Endothelial cell of umbilical vein (primary cell): ENCODE data around the gene RASL11A. TPM values are rescaled to one million over a fixed set of nuclear protein-coding genes. Genes with fewer than 3 reads are reported as not detected.

ENCODE experiments used
- BruUV-seq: library from RNA; stranded (reverse); fragments of 400-500 nt; replicated peaks from 2 replicates; lab custom pipeline; 2021; lab: Mats Ljungman, UMichigan
- CTCF ChIA-PET: fragments of 300-600, 350-600 bp; sonication (Branson Sonifier 250); formaldehyde crosslinking; loops from one replicate; lab custom pipeline; 2021; ENCODE audit warnings: antibody characterized with exemption, inconsistent platforms; lab: Charles Lee
- POLR2A ChIA-PET: fragments of 300-600, 350-600 bp; sonication (Branson Sonifier 250); formaldehyde crosslinking; loops from one replicate; lab custom pipeline; 2021; ENCODE audit warnings: antibody characterized with exemption, inconsistent platforms; lab: Charles Lee
- DNase-seq: peaks from one replicate; pipeline ENCODE4 v3.0.0-alpha.2; 2011; ENCODE audit warnings: low read depth, low spot score
- FAIRE-seq: peaks from 2 replicates; lab custom pipeline; 2011; peaks lifted over from hg19 to GRCh38; lab: Jason Lieb, UNC
- H2AFZ ChIP-seq: 2 replicates; pipeline ENCODE4 v1.6.0; 2012; ENCODE audit warnings: low read depth, low read length, control low read depth, inconsistent platforms
- H3K27ac ChIP-seq: 2 replicates; pipeline ENCODE4 v1.5.1; 2011; ENCODE audit warnings: low read depth, mild to moderate bottlenecking, control low read depth, low read length, moderate library complexity; ENCODE audit not compliant: insufficient read depth
- H3K27me3 ChIP-seq, 2 experiments: 2 replicates each; pipeline versions ENCODE4 v1.6.0 to v1.6.1; 2011; ENCODE audit warnings: low read length in 2 of 2, mixed read lengths in 1 of 2; ENCODE audit not compliant: control insufficient read depth in 2 of 2, insufficient read depth in 2 of 2
- H3K36me3 ChIP-seq, 2 experiments: 2 replicates in 1 of 2; 3 replicates in 1 of 2; pipeline ENCODE4 v1.5.1; 2011; ENCODE audit warnings: low read length in 2 of 2, mild to moderate bottlenecking in 1 of 2, moderate library complexity in 1 of 2; ENCODE audit not compliant: control insufficient read depth in 2 of 2, insufficient read depth in 2 of 2; ENCODE audit errors: extremely low read depth in 1 of 2
- H3K4me1 ChIP-seq: 3 replicates; pipeline ENCODE4 v1.5.1; 2011; ENCODE audit warnings: mild to moderate bottlenecking, low read length; ENCODE audit not compliant: control insufficient read depth, insufficient read depth; ENCODE audit errors: extremely low read depth
- H3K4me2 ChIP-seq: 2 replicates; pipeline ENCODE4 v1.6.1; 2011; ENCODE audit warnings: low read length, control low read depth, mixed read lengths; ENCODE audit not compliant: insufficient read depth
- H3K4me3 ChIP-seq, 3 experiments: fragments of 200-600 bp in 1 of 3; sonication (generic), shearing (Covaris generic) in 1 of 3; replicated peaks in 1 of 3; 2 replicates each; pipeline ENCODE4 v1.5.1; 2011 to 2016; ENCODE audit warnings: control low read depth in 3 of 3, low read length in 3 of 3, mild to moderate bottlenecking in 2 of 3, inconsistent platforms in 1 of 3, low read depth in 1 of 3, moderate library complexity in 1 of 3; ENCODE audit not compliant: insufficient read depth in 1 of 3
- H3K79me2 ChIP-seq: 2 replicates; pipeline ENCODE4 v1.6.0; 2012; ENCODE audit warnings: low read length, inconsistent platforms; ENCODE audit not compliant: control insufficient read depth, insufficient read depth
- H3K9ac ChIP-seq: replicated peaks from 2 replicates; pipeline ENCODE3; 2011; ENCODE audit warnings: low read length, control low read depth; ENCODE audit not compliant: insufficient read depth; ENCODE audit errors: extremely low read depth
- H3K9me1 ChIP-seq: replicated peaks from 3 replicates; pipeline ENCODE4 v1.6.0; 2011; ENCODE audit warnings: mild to moderate bottlenecking, low read length; ENCODE audit not compliant: control insufficient read depth, insufficient read depth; ENCODE audit errors: extremely low read depth
- H3K9me3 ChIP-seq: replicated peaks from 2 replicates; pipeline ENCODE4 v1.5.1; 2012; ENCODE audit warnings: low read length, inconsistent platforms; ENCODE audit not compliant: control insufficient read depth, insufficient read depth
- H4K20me1 ChIP-seq: replicated peaks from 2 replicates; pipeline ENCODE3; 2011; ENCODE audit warnings: mild to moderate bottlenecking, low read length; ENCODE audit not compliant: control insufficient read depth, insufficient read depth; ENCODE audit errors: extremely low read depth
- POLR2A ChIP-seq: IDR thresholded peaks from 2 replicates; pipeline ENCODE4 v1.6.1; 2012; ENCODE audit warnings: low read depth, mild to moderate bottlenecking, control low read depth, low read length
- dilution Hi-C: fragments of 300-500 bp; cut with MboI; formaldehyde crosslinking; loops from one replicate; pipeline ENCODE4 v1.15.0; 2019; ENCODE audit warnings: low sequenced_read_pairs; ENCODE audit not compliant: extremely low pct_ligation_motif_present
- intact Hi-C: fragments of 100-400 bp; cut with micrococcal nuclease; formaldehyde crosslinking; loops from one replicate; pipeline ENCODE4 v1.10.0; 2022
- polyA plus RNA-seq, 4 experiments: library from polyadenylated mRNA; depleted of rRNA in 3 of 4; stranded (reverse) in 3 of 4; unstranded in 1 of 4; fragments of >200 nt; gene quantifications; 2 replicates each; pipeline versions ENCODE4 v1.2.1 to v1.2.3, GENCODE V29; 2011 to 2012; ENCODE audit warnings: missing spikeins in 1 of 4
- total RNA-seq: library from RNA; stranded (reverse); gene quantifications from 2 replicates; pipeline ENCODE4 v1.2.3, GENCODE V29; 2021
- TF ChIP-seq, protein P1 (sequence below), 2 donors: IDR thresholded peaks; 1 replicate in 1 of 2; 2 replicates in 1 of 2; pipeline ENCODE4 v1.5.1; 2011; ENCODE audit warnings: low read length in 2 of 2, mild to moderate bottlenecking in 2 of 2, moderate library complexity in 2 of 2, control low read depth in 1 of 2, inconsistent platforms in 1 of 2, low read depth in 1 of 2; ENCODE audit not compliant: insufficient read depth in 1 of 2; ENCODE audit errors: extremely low read depth in 1 of 2
- TF ChIP-seq, protein P2 (sequence below): IDR thresholded peaks from 2 replicates; pipeline ENCODE4 v1.6.1; 2011; ENCODE audit not compliant: insufficient read depth, insufficient read length

The RASL11A gene
- total and polyA plus RNA-seq, 2 donors (not counting 3 experiments of a cell fraction or from before 2014, with no cell fraction given), result 1.2 to 1.3 TPM

DNA sequence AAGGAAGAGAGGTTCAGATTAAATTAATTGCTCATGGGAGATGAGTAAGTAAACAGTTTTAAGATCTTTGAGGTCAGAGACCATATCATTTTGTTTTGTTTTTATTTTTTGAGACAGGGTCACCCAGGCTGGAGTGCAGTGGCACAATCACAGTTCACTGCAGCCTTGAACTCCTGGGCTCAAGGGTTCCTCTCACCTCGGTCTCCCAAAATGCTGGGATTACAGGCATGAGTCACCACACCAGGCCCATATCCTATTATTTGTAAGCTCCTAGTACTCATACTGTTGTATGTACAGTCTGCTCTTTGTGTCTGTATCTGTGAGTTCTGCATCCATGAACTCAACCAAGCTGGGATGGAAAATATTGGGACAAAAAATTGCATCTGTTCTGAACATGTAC is 6.0 kb upstream of the RASL11A start:
- FAIRE-seq (no peak), DNase-seq (no peak)
- Histone ChIP-seq H3K27ac (no peak overlapping the region), H2AFZ (no peak overlapping the region), H3K4me1 (peaks cover 4% of the 10 kb centered on the region), H4K20me1 (peaks cover 2% of the 10 kb centered on the region), H3K4me3 (no peak overlapping the region), H3K9me3 (no peaks in the 10 kb centered on the region), H3K9me1 (no peaks in the 10 kb centered on the region), H3K4me2 (no peak overlapping the region), H3K9ac (no peak overlapping the region), H3K79me2 (no peaks in the 10 kb centered on the region), H3K27me3 (no peaks in the 10 kb centered on the region), H3K36me3 (no peaks in the 10 kb centered on the region)
- no TSS peak for BruUV-seq
- CTCF ChIA-PET, result no interaction called here
- no peak for TF ChIP-seq POLR2A
- TF ChIP-seq, protein P1, sequence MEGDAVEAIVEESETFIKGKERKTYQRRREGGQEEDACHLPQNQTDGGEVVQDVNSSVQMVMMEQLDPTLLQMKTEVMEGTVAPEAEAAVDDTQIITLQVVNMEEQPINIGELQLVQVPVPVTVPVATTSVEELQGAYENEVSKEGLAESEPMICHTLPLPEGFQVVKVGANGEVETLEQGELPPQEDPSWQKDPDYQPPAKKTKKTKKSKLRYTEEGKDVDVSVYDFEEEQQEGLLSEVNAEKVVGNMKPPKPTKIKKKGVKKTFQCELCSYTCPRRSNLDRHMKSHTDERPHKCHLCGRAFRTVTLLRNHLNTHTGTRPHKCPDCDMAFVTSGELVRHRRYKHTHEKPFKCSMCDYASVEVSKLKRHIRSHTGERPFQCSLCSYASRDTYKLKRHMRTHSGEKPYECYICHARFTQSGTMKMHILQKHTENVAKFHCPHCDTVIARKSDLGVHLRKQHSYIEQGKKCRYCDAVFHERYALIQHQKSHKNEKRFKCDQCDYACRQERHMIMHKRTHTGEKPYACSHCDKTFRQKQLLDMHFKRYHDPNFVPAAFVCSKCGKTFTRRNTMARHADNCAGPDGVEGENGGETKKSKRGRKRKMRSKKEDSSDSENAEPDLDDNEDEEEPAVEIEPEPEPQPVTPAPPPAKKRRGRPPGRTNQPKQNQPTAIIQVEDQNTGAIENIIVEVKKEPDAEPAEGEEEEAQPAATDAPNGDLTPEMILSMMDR (IDR thresholded peaks at IDR 0.05; ENCODE audit: extremely low read depth in 1 of 2, insufficient read depth in 1 of 2, low read depth in 1 of 2, low read length in 2 of 2), result no peak
- dilution Hi-C loops (no loop called here), intact Hi-C loops (no loop called here)
- POLR2A ChIA-PET, result no interaction called here

DNA sequence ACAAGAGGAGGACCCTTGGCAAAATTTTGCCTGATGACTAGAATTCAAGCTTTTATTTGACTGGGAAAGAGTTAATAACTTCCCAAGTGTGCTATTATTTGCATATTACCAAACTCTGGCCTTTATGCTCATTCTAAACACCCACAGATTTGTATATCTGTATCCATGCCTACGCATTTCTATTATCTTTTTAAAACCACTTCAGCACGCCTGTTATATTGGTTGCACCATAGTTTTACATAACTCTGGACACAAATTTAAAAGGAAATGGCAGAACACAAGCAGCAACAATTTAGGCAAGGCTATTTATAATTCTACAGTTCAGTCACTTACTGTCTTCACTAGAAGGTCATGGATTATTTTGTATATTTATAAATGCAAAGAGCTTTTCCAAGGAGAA is 3.7 kb upstream of the RASL11A start:
- no peak overlapping the region for H3K4me3 ChIP-seq
- H3K9ac ChIP-seq, result no peak overlapping the region
- no peaks in the 10 kb centered on the region for H3K79me2 ChIP-seq
- DNase-seq, result no peak
- H3K27ac ChIP-seq, result no peak overlapping the region
- dilution Hi-C loops (no loop called here), intact Hi-C loops (no loop called here)
- H3K4me1 ChIP-seq, result peaks cover 8% of the 10 kb centered on the region
- TF ChIP-seq, protein P1 (IDR thresholded peaks at IDR 0.05; ENCODE audit: extremely low read depth in 1 of 2, insufficient read depth in 1 of 2, low read depth in 1 of 2, low read length in 2 of 2), result no peak
- TF ChIP-seq, protein P2, sequence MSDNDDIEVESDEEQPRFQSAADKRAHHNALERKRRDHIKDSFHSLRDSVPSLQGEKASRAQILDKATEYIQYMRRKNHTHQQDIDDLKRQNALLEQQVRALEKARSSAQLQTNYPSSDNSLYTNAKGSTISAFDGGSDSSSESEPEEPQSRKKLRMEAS, result no peak
- H3K36me3 ChIP-seq, result no peaks in the 10 kb centered on the region
- no TSS peak for BruUV-seq
- no peak overlapping the region for H3K4me2 ChIP-seq
- FAIRE-seq, result no peak
- POLR2A ChIA-PET, result no interaction called here
- H3K27me3 ChIP-seq, result no peaks in the 10 kb centered on the region
- H3K9me3 ChIP-seq, result no peaks in the 10 kb centered on the region
- H3K9me1 ChIP-seq, result no peaks in the 10 kb centered on the region
- no peaks in the 10 kb centered on the region for H4K20me1 ChIP-seq
- H2AFZ ChIP-seq, result no peak overlapping the region
- CTCF ChIA-PET, result no interaction called here
